Gastrocnemius medialis (tissue), 4 donors: ENCODE measurements around the gene IRS1. TPM values are rescaled to one million over a fixed set of nuclear protein-coding genes. Genes with fewer than 3 reads are reported as not detected.

Source experiments
- ATAC-seq, 2 donors: fragments of 150-250 bp; one replicate each; pipeline ENCODE4 v1.9.1; 2016
- DNase-seq, 2 donors: peaks; one replicate each; pipeline ENCODE4 v3.0.0-alpha.2; 2019
- H3K27ac ChIP-seq, 4 donors: fragments of 200-600 bp; sonication (generic); 1 replicate in 1 of 4; 2 replicates in 3 of 4; pipeline ENCODE4 v1.5.1; 2016 to 2018; ENCODE audit warnings: mild to moderate bottlenecking in 2 of 4, moderate library complexity in 1 of 4
- H3K27me3 ChIP-seq, 3 donors: fragments of 200-600 bp; sonication (generic) in 2 of 3; 1 replicate in 1 of 3; 2 replicates in 2 of 3; pipeline versions ENCODE4 v1.5.1 to v1.6.0; 2016 to 2019; ENCODE audit warnings: mild to moderate bottlenecking in 1 of 3, moderate library complexity in 1 of 3
- H3K36me3 ChIP-seq, 2 donors: fragments of 200-600 bp; sonication (generic) in 1 of 2; one replicate each; pipeline ENCODE4 v1.5.1; 2017 to 2018
- H3K4me1 ChIP-seq, 2 donors: fragments of 200-600 bp; sonication (generic) in 1 of 2; one replicate each; pipeline ENCODE4 v1.5.1; 2016 to 2017; ENCODE audit warnings: mild to moderate bottlenecking in 2 of 2
- H3K4me3 ChIP-seq, 4 donors: fragments of 200-600 bp; sonication (generic) in 3 of 4; 1 replicate in 1 of 4; 2 replicates in 3 of 4; pipeline ENCODE4 v1.5.1; 2016 to 2019; ENCODE audit warnings: mild to moderate bottlenecking in 2 of 4
- H3K9me3 ChIP-seq, 3 donors: fragments of 200-600 bp; sonication (generic) in 2 of 3; 1 replicate in 1 of 3; 2 replicates in 2 of 3; pipeline ENCODE4 v1.5.1; 2016 to 2019
- CTCF ChIP-seq, 5 experiments: fragments of 450-650 bp in 3 of 5; fragments of 200-600 bp in 2 of 5; sonication (generic) in 2 of 5; IDR thresholded peaks in 4 of 5; conservative IDR thresholded peaks in 1 of 5; 1 replicate in 4 of 5; 2 replicates in 1 of 5; pipeline ENCODE4 v1.5.1; 2016 to 2019; ENCODE audit warnings: antibody characterized with exemption in 5 of 5, mild to moderate bottlenecking in 3 of 5, moderate library complexity in 3 of 5
- POLR2A ChIP-seq, 2 donors: fragments of 450-650 bp; IDR thresholded peaks; one replicate each; pipeline ENCODE4 v1.6.1; 2017; ENCODE audit warnings: antibody characterized with exemption in 2 of 2, mild to moderate bottlenecking in 2 of 2, moderate library complexity in 2 of 2
- in situ Hi-C, 4 donors: fragments of 200-750 bp; cut with MboI; loops; one replicate each; pipeline versions ENCODE4 v1.15.0 to v1.8.0; 2017; ENCODE audit warnings: low sequenced_read_pairs in 4 of 4
- intact Hi-C: fragments of 100-400 bp; cut with DNase I; formaldehyde crosslinking; loops from one replicate; pipeline ENCODE4 v1.15.1; 2023; ENCODE audit warnings: low total_unique reads
- total RNA-seq, 4 donors: library from RNA; depleted of rRNA; stranded (reverse); fragments of >200 nt; gene quantifications; one replicate each; pipeline versions ENCODE4 v1.1.0 to v1.2.3, GENCODE V29; 2016

IRS1 gene
- total RNA-seq, 4 donors from 2014 or later: 2.2 to 71.1 (median 6.3) TPM

DNA sequence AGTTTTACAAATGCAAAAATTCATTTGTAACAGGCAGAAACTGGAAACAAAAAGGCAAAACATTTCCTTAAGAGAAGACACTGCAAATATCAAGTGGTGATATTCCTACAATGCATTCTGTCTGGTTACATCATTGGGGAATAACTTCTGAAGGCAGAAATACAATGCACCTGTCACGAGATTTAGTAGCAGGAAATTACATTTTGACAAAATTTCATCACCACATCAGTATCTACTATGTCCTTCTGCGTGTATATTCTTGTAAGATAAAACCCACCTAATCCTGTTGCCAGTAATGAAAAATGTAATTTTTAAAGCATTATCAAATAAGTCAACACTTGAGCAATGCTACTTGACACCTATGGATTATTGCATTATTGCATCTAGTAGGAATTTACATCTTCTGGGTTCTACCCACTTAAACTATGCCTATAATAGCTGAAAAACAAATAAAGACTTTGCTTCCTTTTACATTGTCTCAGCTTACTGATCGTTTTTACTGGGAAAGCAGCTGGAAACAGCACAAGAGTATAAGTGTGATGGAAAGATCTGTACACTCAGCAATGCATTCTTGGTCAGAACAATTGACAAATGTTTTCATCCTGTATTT lies 59.5 kb downstream of the IRS1 start:
- in situ Hi-C loops: loop anchor here in 1 of 4 donors (10.0 kb wide), 1 partner anchor 55 kb away; the partner anchor contains the start of gene IRS1
- ATAC-seq (no peak), DNase-seq (no peak)
- Histone ChIP-seq H3K9me3 (no peaks in the 10 kb centered on the region), H3K36me3 (no peaks in the 10 kb centered on the region), H3K4me1 (peaks cover 46 to 52% of the 10 kb centered on the region in 2 donors), H3K27ac (peak overlapping the region; percentile 73 to 91 (median 86)), H3K4me3 (no peak overlapping the region), H3K27me3 (no peaks in the 10 kb centered on the region)
- intact Hi-C loops: no loop called here
- no peak for TF ChIP-seq POLR2A (IDR thresholded peaks at IDR 0.05)
- TF ChIP-seq CTCF (IDR thresholded peaks at IDR 0.05 in 4 of 5, conservative IDR thresholded peaks at IDR 0.05 in 1 of 5): no peak

DNA sequence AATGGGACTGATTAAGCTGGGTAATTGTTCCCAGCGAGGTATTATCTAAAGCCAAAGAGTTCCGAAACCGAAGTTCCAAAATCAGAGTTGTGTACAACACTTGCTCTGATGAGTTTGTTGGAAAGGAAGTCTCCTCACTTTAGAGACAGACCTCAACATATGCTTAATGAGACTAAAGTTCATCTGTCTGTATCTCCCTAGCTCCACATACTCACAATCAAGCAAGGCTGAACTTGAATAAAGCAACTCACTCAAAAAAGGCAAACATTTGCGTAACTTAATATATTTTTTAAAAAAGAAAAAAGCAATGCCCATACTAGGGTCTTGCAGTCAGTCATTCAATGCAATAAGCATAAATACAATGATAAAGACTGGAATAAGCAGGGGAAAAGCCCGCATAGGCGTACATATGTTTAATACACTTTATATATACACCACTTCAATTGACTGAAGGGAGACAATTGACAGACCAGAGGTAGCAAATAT lies 60.0 kb downstream of the IRS1 start:
- peaks cover 46 to 52% of the 10 kb centered on the region in 2 donors for H3K4me1 ChIP-seq
- H3K36me3 ChIP-seq: no peaks in the 10 kb centered on the region
- no peaks in the 10 kb centered on the region for H3K9me3 ChIP-seq
- H3K27me3 ChIP-seq: no peaks in the 10 kb centered on the region
- ATAC-seq (no peak), DNase-seq (no peak)
- TF ChIP-seq POLR2A (IDR thresholded peaks at IDR 0.05): no peak
- in situ Hi-C loops: loop anchor here in 1 of 4 donors (10.0 kb wide), 1 partner anchor 55 kb away; the partner anchor contains the start of gene IRS1
- peak overlapping the region; percentile 73 to 91 (median 81) for H3K27ac ChIP-seq
- intact Hi-C loops: loop anchor here (10.0 kb wide), 1 partner anchor 55 kb away; the partner anchor contains the start of gene IRS1
- peak overlapping the region in 1 of 4 donors; percentile 18 for H3K4me3 ChIP-seq

GRCh38 chr2:226738821-226739544 lies 60.6 kb downstream of the IRS1 start:
- Histone ChIP-seq H3K27ac (peak overlapping the region; percentile 73 to 91 (median 81)), H3K4me3 (peak overlapping the region in 1 of 4 donors; percentile 18), H3K9me3 (no peaks in the 10 kb centered on the region), H3K36me3 (no peaks in the 10 kb centered on the region), H3K4me1 (peaks cover 46 to 56% of the 10 kb centered on the region in 2 donors), H3K27me3 (no peaks in the 10 kb centered on the region)
- ATAC-seq (peak; percentile 60 to 80), DNase-seq (peak; percentile 25 to 43)
- in situ Hi-C loops: no loop called here
- intact Hi-C loops: loop anchor here (10.0 kb wide), 1 partner anchor 56 kb away; the partner anchor contains the start of gene IRS1
- TF ChIP-seq CTCF (IDR thresholded peaks at IDR 0.05 in 4 of 5, conservative IDR thresholded peaks at IDR 0.05 in 1 of 5) (no peak), POLR2A (IDR thresholded peaks at IDR 0.05) (no peak)

- in situ Hi-C loops (no loop called here), intact Hi-C loops (loop anchor here (10.0 kb wide), 1 partner anchor 56 kb away; the partner anchor contains the start of gene IRS1)
- ATAC-seq: no peak
- Histone ChIP-seq H3K4me3 (no peak overlapping the region), H3K9me3 (no peaks in the 10 kb centered on the region), H3K27me3 (no peaks in the 10 kb centered on the region), H3K36me3 (no peaks in the 10 kb centered on the region), H3K4me1 (peaks cover 52 to 62% of the 10 kb centered on the region in 2 donors), H3K27ac (peak overlapping the region; percentile 73 to 91 (median 81))
- no peak for DNase-seq
- TF ChIP-seq CTCF (IDR thresholded peaks at IDR 0.05 in 4 of 5, conservative IDR thresholded peaks at IDR 0.05 in 1 of 5) (no peak), POLR2A (IDR thresholded peaks at IDR 0.05) (no peak)
Measured at GRCh38 chr2:226738191-226738820, 61.3 kb downstream of the IRS1 start.
